SK-N-MC (cell line): ENCODE measurements around the gene ELP6.
A peak's percentile ranks its signal among the peaks of the same experiment; 100 is the strongest.
"Not testable (repeated sequence)": the region's sequence is repeated elsewhere in the genome, so short reads cannot be mapped to it uniquely, and the experiment has no call there.

Source experiments
- DNase-seq: peaks from one replicate; pipeline ENCODE4 v3.0.0-alpha.2; 2011; ENCODE audit warnings: low read depth, low spot score
- H3K27ac ChIP-seq: fragments of 200-600 bp; sonication (generic); 2 replicates; pipeline ENCODE4 v1.5.1; 2016; ENCODE audit warnings: mixed run types
- H3K36me3 ChIP-seq: fragments of 200-600 bp; sonication (generic); 2 replicates; pipeline ENCODE4 v1.6.1; 2017; ENCODE audit warnings: antibody characterized with exemption, low read length, mixed read lengths; ENCODE audit not compliant: insufficient read depth
- H3K4me3 ChIP-seq: fragments of 200-600 bp; sonication (generic); 2 replicates; pipeline ENCODE4 v1.5.1; 2016
- H3K9ac ChIP-seq: fragments of 200-600 bp; sonication (generic); 2 replicates; pipeline ENCODE4 v1.8.0; 2017; ENCODE audit warnings: mixed run types, mixed read lengths; ENCODE audit not compliant: insufficient read length
- H3K9me3 ChIP-seq: fragments of 200-600 bp; sonication (generic); 2 replicates; pipeline ENCODE4 v1.6.1; 2017; ENCODE audit warnings: low read depth, mild to moderate bottlenecking, antibody characterized with exemption, low read length, moderate library complexity, mixed read lengths
- EZH2 ChIP-seq: fragments of 200-600 bp; sonication (generic); IDR thresholded peaks from one replicate; pipeline ENCODE4 v1.6.1; 2017; ENCODE audit warnings: antibody characterized with exemption
- FOXP2 ChIP-seq: optimal IDR thresholded peaks from 2 replicates; pipeline ENCODE3; 2011; ENCODE audit warnings: mild to moderate bottlenecking, moderate library complexity; ENCODE audit not compliant: insufficient read depth; ENCODE audit errors: extremely low read length, control extremely low read depth
- POLR2AphosphoS5 ChIP-seq: IDR thresholded peaks from 2 replicates; pipeline ENCODE4 v1.6.1; 2012; ENCODE audit warnings: mild to moderate bottlenecking, low read depth, low read length, borderline replicate concordance

Gene ELP6

GRCh38 chr3:47478022-47478421, 35.5 kb downstream of the ELP6 start:
- Histone ChIP-seq H3K36me3 (no peaks in the 10 kb centered on the region), H3K9me3 (no peaks in the 10 kb centered on the region), H3K9ac (no peak overlapping the region), H3K27ac (no peak overlapping the region), H3K4me3 (no peak overlapping the region)
- no peak for DNase-seq
- TF ChIP-seq FOXP2 (no peak), EZH2 (no peak), POLR2AphosphoS5 (no peak)

- Histone ChIP-seq H3K9me3 (no peaks in the 10 kb centered on the region), H3K36me3 (no peaks in the 10 kb centered on the region), H3K4me3 (peak overlapping the region; percentile 86), H3K27ac (no peak overlapping the region), H3K9ac (peak overlapping the region; percentile 73)
- DNase-seq, result no peak
- TF ChIP-seq FOXP2, result no peak
- TF ChIP-seq EZH2, result no peak
- no peak for TF ChIP-seq POLR2AphosphoS5
These were observed 36.8 kb downstream of the ELP6 start for GRCh38 chr3:47476644-47477199.

GRCh38 chr3:47476330-47476626, 37.2 kb downstream of the ELP6 start:
- H3K9me3 ChIP-seq, result no peaks in the 10 kb centered on the region
- H3K9ac ChIP-seq, result peak overlapping the region; percentile 73
- H3K36me3 ChIP-seq, result no peaks in the 10 kb centered on the region
- no peak overlapping the region for H3K27ac ChIP-seq
- TF ChIP-seq POLR2AphosphoS5 (no peak), FOXP2 (no peak), EZH2 (no peak)
- H3K4me3 ChIP-seq, result peak overlapping the region; percentile 86
- DNase-seq, result no peak

GRCh38 chr3:47475570-47476329, 37.8 kb downstream of the ELP6 start, which contains the start of gene SCAP:
Gene SCAP (minus strand): TSS chr3:47475941. CDS start chr3:47442993, 32,948 bp downstream.
- TF ChIP-seq EZH2 (no peak), POLR2AphosphoS5 (peak; percentile 48; the same call in 1 of the 2 replicates)
- Histone ChIP-seq H3K36me3 (no peaks in the 10 kb centered on the region), H3K9me3 (no peaks in the 10 kb centered on the region), H3K4me3 (peak within 1 kb of the TSS; percentile 86), H3K27ac (no peak within 1 kb of the TSS), H3K9ac (peak within 1 kb of the TSS; percentile 73)
- DNase-seq, result no peak

GRCh38 chr3:47475029-47475569, 38.4 kb downstream of the ELP6 start:
- Histone ChIP-seq H3K9me3 (no peaks in the 10 kb centered on the region), H3K36me3 (no peaks in the 10 kb centered on the region), H3K4me3 (peak overlapping the region; percentile 86), H3K9ac (peak overlapping the region; percentile 62), H3K27ac (no peak overlapping the region)
- TF ChIP-seq EZH2, result no peak
- TF ChIP-seq POLR2AphosphoS5, result no peak
- no peak for TF ChIP-seq FOXP2
- no peak for DNase-seq

GRCh38 chr3:47473391-47473790, 40.1 kb downstream of the ELP6 start:
- Histone ChIP-seq H3K9ac (no peak overlapping the region), H3K27ac (no peak overlapping the region)
- no peak for DNase-seq

GRCh38 chr3:47469616-47470015, 43.9 kb downstream of the ELP6 start:
- H3K27ac ChIP-seq, result no peak overlapping the region
- DNase-seq, result no peak
- H3K36me3 ChIP-seq, result no peaks in the 10 kb centered on the region
- H3K9me3 ChIP-seq, result no peaks in the 10 kb centered on the region
- no peak for TF ChIP-seq FOXP2
- TF ChIP-seq EZH2, result no peak
- no peak for TF ChIP-seq POLR2AphosphoS5
- no peak overlapping the region for H3K9ac ChIP-seq
- no peak overlapping the region for H3K4me3 ChIP-seq

More at GRCh38 chr3:47473391-47473790, 40.1 kb downstream of the ELP6 start:
- TF ChIP-seq FOXP2, result no peak
- no peak for TF ChIP-seq EZH2
- no peak overlapping the region for H3K4me3 ChIP-seq
- no peaks in the 10 kb centered on the region for H3K36me3 ChIP-seq
- no peaks in the 10 kb centered on the region for H3K9me3 ChIP-seq

GRCh38 chr3:47468315-47468714, 45.2 kb downstream of the ELP6 start:
- not testable (repeated sequence) for DNase-seq, H3K4me3 ChIP-seq, H3K9ac ChIP-seq, H3K27ac ChIP-seq, H3K36me3 ChIP-seq, H3K9me3 ChIP-seq

- Histone ChIP-seq H3K27ac (no peak overlapping the region), H3K9me3 (no peaks in the 10 kb centered on the region), H3K9ac (no peak overlapping the region), H3K36me3 (no peaks in the 10 kb centered on the region), H3K4me3 (no peak overlapping the region)
- TF ChIP-seq EZH2 (no peak), POLR2AphosphoS5 (no peak), FOXP2 (no peak)
- peak; percentile 34 for DNase-seq
These were observed 48.9 kb downstream of the ELP6 start for GRCh38 chr3:47464588-47464987.

- not testable (repeated sequence) for H3K9me3 ChIP-seq
These were observed 53.9 kb downstream of the ELP6 start for GRCh38 chr3:47459534-47460085.

More at GRCh38 chr3:47459534-47460085, 53.9 kb downstream of the ELP6 start:
- not testable (repeated sequence) for H3K4me3 ChIP-seq, H3K36me3 ChIP-seq, H3K27ac ChIP-seq, DNase-seq, H3K9ac ChIP-seq
